GM21515 (cell line): Measurements from ENCODE around the gene ZNF516.
A peak's percentile ranks its signal among the peaks of the same experiment; 100 is the strongest.

Source experiments
- ATAC-seq: cut with Tn5 transposase; IDR thresholded peaks from one replicate; pipeline ENCODE4 v1.9.1; 2021; ENCODE audit not compliant: unreplicated experiment

The ZNF516 gene

GRCh38 chr18:76404345-76404831 is 90.7 kb downstream of the ZNF516 start:
- ATAC-seq = no peak

GRCh38 chr18:76402026-76402990 is 92.7 kb downstream of the ZNF516 start:
- ATAC-seq = no peak

GRCh38 chr18:76401498-76401897 is 93.5 kb downstream of the ZNF516 start:
- no peak for ATAC-seq

GRCh38 chr18:76399613-76400391 is 95.2 kb downstream of the ZNF516 start:
- ATAC-seq = no peak

GRCh38 chr18:76398896-76399612 is 96.0 kb downstream of the ZNF516 start:
- peak; percentile 93 for ATAC-seq

GRCh38 chr18:76398295-76398694 is 96.7 kb downstream of the ZNF516 start:
- ATAC-seq = no peak

- no peak for ATAC-seq
Observed at GRCh38 chr18:76397631-76398030, 97.4 kb downstream of the ZNF516 start.

GRCh38 chr18:76396792-76397191 is 98.2 kb downstream of the ZNF516 start:
- no peak for ATAC-seq

GRCh38 chr18:76395609-76396008 is 99.4 kb downstream of the ZNF516 start:
- no peak for ATAC-seq

GRCh38 chr18:76394780-76395476 is 100.1 kb downstream of the ZNF516 start:
- no peak for ATAC-seq

GRCh38 chr18:76392349-76392748 is 102.7 kb downstream of the ZNF516 start:
- ATAC-seq = no peak

GRCh38 chr18:76391746-76392145 is 103.3 kb downstream of the ZNF516 start:
- no peak for ATAC-seq

- no peak for ATAC-seq
Observed at GRCh38 chr18:76391038-76391437, 104.0 kb downstream of the ZNF516 start.

- ATAC-seq = no peak
Observed at GRCh38 chr18:76390452-76391035, 104.5 kb downstream of the ZNF516 start.

- ATAC-seq = no peak
Observed at GRCh38 chr18:76389716-76390115, 105.3 kb downstream of the ZNF516 start.

- no peak for ATAC-seq
Observed at GRCh38 chr18:76388891-76389423, 106.1 kb downstream of the ZNF516 start.

GRCh38 chr18:76388261-76388660 is 106.8 kb downstream of the ZNF516 start:
- no peak for ATAC-seq

- no peak for ATAC-seq
Observed at GRCh38 chr18:76387608-76388007, 107.4 kb downstream of the ZNF516 start.

GRCh38 chr18:76386886-76387285 is 108.2 kb downstream of the ZNF516 start:
- no peak for ATAC-seq

GRCh38 chr18:76386071-76386470 is 109.0 kb downstream of the ZNF516 start:
- ATAC-seq = no peak
